Effector memory CD4-positive, alpha-beta T cell (primary cell): ENCODE measurements around the gene NUCKS1.
A peak's percentile ranks its signal among the peaks of the same experiment; 100 is the strongest.

ENCODE experiments used
- DNase-seq, 3 donors: peaks; one replicate each; pipeline ENCODE4 v3.0.0-alpha.2; 2020
- H3K27ac ChIP-seq: 2 replicates; pipeline ENCODE4 v1.7.0; 2013; ENCODE audit warnings: mild to moderate bottlenecking, low read length, moderate library complexity; ENCODE audit not compliant: insufficient read depth, poor library complexity, severe bottlenecking
- H3K27me3 ChIP-seq: replicated peaks from 2 replicates; pipeline ENCODE4 v1.7.0; 2013; ENCODE audit warnings: mild to moderate bottlenecking, low read length; ENCODE audit not compliant: insufficient read depth, control insufficient read depth, poor library complexity, severe bottlenecking
- H3K36me3 ChIP-seq: 2 replicates; pipeline ENCODE4 v1.7.0; 2013; ENCODE audit warnings: mild to moderate bottlenecking, low read length, moderate library complexity; ENCODE audit not compliant: control insufficient read depth, insufficient read depth
- H3K4me1 ChIP-seq: 2 replicates; pipeline ENCODE4 v1.7.0; 2013; ENCODE audit warnings: low read length, mild to moderate bottlenecking; ENCODE audit not compliant: control insufficient read depth, insufficient read depth, poor library complexity, severe bottlenecking
- H3K4me3 ChIP-seq: 2 replicates; pipeline ENCODE4 v1.7.0; 2013; ENCODE audit warnings: low read length, low read depth, mild to moderate bottlenecking; ENCODE audit not compliant: insufficient read depth, poor library complexity, severe bottlenecking
- H3K9me3 ChIP-seq: 2 replicates; pipeline ENCODE4 v1.7.0; 2013; ENCODE audit warnings: mild to moderate bottlenecking, low read length, moderate library complexity; ENCODE audit not compliant: control insufficient read depth

Gene NUCKS1

DNA sequence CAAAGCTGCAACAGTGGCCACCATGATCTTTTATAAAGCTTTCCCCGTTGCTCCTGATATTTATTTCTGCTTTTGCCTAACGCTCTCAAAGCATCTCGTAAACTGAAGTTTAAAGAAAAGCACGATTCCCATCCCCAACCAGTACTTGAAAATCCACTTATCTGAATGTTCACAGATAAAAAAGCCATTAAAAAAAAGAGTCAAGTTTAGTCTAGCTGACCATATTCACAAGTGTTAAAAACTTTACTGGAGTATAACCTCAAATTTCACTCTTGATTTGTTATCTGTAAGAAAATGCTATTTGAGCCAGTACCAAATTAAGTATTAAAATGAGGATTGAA, 35.1 kb downstream of the NUCKS1 start:
- Histone ChIP-seq H3K9me3 (no peaks in the 10 kb centered on the region), H3K4me3 (no peak overlapping the region), H3K27me3 (no peaks in the 10 kb centered on the region), H3K4me1 (no peaks in the 10 kb centered on the region), H3K27ac (no peak overlapping the region), H3K36me3 (peaks cover 36% of the 10 kb centered on the region)
- DNase-seq: no peak

DNA sequence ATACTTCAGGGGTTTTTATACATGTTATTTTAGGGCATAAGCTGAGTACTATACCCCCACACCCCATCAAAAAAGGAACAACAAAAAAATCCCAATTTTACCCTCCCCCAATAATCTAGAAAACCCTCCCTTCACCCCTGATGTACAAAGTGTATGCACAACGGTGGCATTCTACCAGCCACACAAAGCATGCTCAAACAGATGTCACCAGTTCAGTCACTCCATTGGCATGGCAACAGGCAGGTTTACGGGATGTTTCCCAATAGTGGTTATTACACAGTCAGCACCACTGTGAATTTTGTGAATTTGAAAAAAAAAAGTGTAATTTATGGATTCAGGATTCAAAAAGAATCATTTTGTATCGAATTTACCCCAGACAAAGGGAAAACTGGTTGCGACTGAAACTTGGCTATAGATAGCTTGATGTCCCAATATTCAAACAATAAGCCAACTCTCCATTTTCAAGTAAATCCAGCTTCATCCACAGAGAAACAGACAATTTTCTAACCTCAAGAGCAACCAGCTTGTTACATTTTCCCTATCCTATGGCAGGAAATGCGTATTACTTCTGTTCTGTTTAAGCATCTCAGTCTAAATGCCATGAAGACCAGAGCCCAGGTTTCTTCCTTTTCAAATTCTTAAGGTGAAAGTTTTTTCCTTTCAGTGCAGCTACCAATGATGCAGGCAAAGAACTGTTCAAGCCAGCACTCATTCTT, 35.6 kb downstream of the NUCKS1 start:
- H3K36me3 ChIP-seq: peaks cover 31% of the 10 kb centered on the region
- H3K9me3 ChIP-seq: no peaks in the 10 kb centered on the region
- no peaks in the 10 kb centered on the region for H3K27me3 ChIP-seq
- no peak overlapping the region for H3K4me3 ChIP-seq
- no peak overlapping the region for H3K27ac ChIP-seq
- DNase-seq: no peak
- no peaks in the 10 kb centered on the region for H3K4me1 ChIP-seq

DNA sequence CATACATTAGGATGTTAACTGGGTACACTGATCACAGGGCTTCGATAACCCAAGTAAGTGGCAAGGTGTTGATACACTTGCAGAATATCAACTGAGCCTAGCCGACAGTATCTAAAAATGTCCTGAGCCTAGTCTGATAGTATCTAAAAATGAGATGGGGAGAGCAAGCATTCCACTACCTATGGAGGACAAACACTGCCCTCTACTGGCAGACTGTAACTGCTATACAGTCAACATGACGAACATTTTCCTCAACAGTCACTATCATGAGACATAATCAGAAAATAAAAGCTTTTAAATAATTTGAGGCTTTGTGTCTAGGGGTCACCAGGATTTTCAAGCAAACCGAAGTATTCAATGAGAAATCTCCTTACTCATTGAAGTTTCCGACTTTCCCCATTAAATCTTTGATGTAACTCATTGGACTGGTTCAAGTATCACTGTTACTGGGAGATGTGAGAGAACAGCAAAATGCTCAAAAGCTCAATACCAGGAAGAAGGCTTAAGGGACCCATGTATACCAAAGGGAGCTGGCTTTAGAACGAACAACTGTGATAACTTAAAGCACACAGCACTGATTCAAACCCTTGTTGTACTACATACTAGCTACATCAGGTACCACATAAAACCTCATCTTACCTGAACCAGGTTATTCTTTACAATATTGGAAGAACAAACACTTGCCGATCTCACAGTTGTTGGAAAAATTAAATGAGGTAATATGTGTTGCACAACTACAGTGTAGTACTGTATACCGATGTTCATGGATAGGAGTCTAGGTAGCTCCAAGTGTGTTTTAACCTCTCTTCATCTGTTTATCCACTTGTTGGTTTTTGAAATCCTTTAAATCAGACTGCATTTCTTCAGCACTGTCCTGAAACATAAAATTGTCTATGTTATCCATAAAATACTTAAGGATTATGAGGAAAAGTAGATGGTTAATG, 38.6 kb downstream of the NUCKS1 start:
- Histone ChIP-seq H3K36me3 (peaks cover 4% of the 10 kb centered on the region), H3K27me3 (no peaks in the 10 kb centered on the region), H3K4me1 (no peaks in the 10 kb centered on the region), H3K27ac (no peak overlapping the region), H3K4me3 (no peak overlapping the region), H3K9me3 (no peaks in the 10 kb centered on the region)
- peak in 2 of 3 donors; percentile 16 to 40 for DNase-seq

DNA sequence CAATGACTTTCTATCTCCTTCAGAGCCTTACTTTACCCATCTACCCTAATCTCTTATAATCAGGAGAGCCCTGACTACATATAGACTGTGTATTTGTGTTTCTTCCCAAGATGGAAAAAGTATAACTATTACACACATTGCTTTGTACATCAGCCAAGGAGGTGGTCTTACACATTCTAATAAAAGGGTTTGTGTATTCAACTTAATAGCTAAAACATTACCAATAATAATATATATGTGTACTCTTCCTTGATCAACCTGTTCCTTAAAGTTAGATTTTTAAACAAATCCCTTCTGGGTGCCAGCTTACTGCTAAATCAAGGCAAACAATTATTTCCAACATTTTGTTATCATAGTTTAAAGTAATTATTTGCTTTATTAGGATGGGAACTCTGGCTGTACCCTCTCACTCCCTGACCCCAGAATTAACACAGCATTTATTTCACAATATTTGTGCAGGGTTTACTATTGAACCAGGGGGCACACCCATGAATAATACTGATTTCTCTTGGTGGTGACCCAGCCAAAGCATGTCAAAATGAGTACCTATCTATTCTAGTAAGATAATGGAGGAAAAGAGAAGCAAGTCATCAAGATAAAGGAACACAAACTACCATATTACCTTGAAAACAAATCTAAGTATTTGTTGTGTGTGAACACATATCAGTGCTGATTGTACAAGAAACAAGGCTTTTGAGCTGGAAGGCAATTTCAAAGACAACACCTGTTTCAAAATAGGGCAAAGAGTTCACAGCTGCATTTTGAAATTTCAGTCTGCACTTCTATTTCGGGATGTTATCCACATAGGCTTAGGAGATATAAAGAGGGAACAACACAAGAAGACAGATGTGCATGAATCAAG, 39.5 kb downstream of the NUCKS1 start:
- Histone ChIP-seq H3K27me3 (no peaks in the 10 kb centered on the region), H3K27ac (no peak overlapping the region), H3K4me3 (no peak overlapping the region), H3K36me3 (no peaks in the 10 kb centered on the region), H3K9me3 (no peaks in the 10 kb centered on the region), H3K4me1 (no peaks in the 10 kb centered on the region)
- no peak for DNase-seq

DNA sequence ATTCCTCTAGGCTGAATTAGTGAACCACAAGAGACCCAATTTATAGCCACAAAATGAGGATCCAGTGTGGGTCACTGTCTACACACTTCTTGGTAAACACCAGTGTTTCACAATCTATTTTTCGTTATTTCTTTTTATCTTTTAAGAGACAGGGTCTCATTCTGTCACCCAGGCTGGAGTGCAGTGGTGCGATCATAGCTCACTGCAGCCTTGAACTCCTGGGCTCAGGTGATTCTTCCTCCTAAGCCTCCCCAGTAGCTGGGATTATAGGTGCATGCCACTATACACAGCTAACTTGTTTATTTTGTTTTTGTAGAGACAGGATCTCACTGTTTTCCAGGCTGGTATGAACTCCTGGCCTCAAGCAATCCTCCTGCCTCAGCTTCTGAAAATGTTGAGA, 40.3 kb downstream of the NUCKS1 start:
- H3K9me3 ChIP-seq: no peaks in the 10 kb centered on the region
- no peaks in the 10 kb centered on the region for H3K27me3 ChIP-seq
- no peaks in the 10 kb centered on the region for H3K36me3 ChIP-seq
- no peak overlapping the region for H3K27ac ChIP-seq
- DNase-seq: no peak
- no peak overlapping the region for H3K4me3 ChIP-seq
- no peaks in the 10 kb centered on the region for H3K4me1 ChIP-seq

DNA sequence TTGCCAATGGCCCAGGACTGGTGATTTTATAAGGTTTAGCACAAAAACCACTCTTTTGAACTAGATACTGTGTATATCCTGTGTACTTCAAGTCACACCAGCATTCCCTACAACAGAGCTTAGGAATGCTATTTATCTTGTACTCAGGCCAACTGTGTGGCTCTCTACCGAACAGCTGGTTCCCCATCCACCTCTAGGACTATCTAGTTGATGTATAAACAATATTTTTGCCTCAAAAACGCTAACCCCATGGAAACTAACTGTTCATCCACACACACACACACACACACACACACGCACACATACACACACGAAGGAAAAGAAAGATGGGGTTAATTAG, 41.0 kb downstream of the NUCKS1 start:
- no peak overlapping the region for H3K27ac ChIP-seq
- DNase-seq: no peak

DNA sequence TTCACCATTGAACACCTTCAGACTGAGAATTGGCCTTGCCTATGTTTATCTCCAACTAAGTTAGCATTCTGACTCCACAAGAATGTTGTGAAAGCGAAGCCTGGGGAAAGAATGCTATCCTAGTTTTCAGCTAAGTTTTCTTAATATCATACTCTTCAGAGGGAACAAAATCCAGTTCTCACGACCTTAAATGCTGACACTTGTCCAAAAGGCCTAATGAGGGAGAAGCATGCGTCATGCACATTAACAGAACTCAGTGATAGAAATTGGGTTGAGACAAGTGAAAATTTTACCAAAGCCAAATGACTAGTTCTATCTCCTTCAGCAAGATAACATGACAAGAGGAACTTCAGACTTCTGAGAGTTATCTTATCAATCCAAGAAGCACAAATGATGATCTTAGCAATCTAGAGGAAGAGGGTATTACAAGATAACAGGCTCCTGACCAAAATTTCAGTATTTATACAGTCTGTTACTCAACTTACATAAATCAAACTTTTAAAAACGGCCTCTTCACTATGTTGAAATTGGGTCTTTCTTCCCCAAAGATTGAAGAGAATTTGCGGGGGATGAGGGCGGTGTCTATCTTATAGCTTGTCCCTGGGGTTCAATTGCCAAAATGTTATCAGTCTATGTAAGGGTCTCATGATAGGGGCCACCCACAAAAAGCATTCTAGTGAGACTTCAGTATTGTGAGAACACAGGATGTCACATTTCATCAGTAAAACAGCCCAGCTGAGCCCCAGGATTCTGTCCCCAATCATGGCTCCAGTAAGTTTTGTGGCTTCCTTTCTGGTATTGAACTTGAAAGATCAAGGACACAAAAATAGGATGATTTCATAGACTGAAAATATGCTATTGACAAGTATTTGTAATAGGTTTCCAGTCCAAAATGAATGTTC, 43.1 kb downstream of the NUCKS1 start:
- no peak overlapping the region for H3K27ac ChIP-seq
- DNase-seq: no peak
- no peaks in the 10 kb centered on the region for H3K9me3 ChIP-seq
- H3K27me3 ChIP-seq: no peaks in the 10 kb centered on the region
- no peak overlapping the region for H3K4me3 ChIP-seq
- no peaks in the 10 kb centered on the region for H3K4me1 ChIP-seq
- H3K36me3 ChIP-seq: no peaks in the 10 kb centered on the region

More for the DNA sequence above, 41.0 kb downstream of the NUCKS1 start:
- Histone ChIP-seq H3K4me3 (no peak overlapping the region), H3K4me1 (no peaks in the 10 kb centered on the region), H3K27me3 (no peaks in the 10 kb centered on the region), H3K9me3 (no peaks in the 10 kb centered on the region), H3K36me3 (no peaks in the 10 kb centered on the region)

DNA sequence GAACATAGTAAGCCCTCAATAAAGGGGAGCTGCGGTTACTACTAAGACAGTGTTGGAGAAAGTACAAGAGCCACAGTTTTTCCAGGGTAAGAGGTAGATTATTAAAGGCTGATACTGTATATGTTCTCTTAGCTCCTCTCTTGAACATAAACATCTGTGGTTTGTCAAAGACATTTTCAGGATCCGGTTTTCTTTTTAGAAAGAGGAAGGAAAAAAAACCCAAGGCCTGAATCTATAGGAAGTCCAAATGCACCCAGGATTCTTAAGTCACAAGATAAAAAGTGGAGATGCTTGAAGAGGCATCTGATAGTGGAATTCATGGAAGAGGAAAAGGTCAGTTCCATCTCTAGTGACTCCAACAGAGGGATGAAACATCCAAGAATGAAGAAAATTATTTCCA, 45.1 kb downstream of the NUCKS1 start:
- Histone ChIP-seq H3K27me3 (no peaks in the 10 kb centered on the region), H3K4me1 (no peaks in the 10 kb centered on the region), H3K4me3 (no peak overlapping the region), H3K27ac (no peak overlapping the region), H3K36me3 (no peaks in the 10 kb centered on the region), H3K9me3 (no peaks in the 10 kb centered on the region)
- no peak for DNase-seq

DNA sequence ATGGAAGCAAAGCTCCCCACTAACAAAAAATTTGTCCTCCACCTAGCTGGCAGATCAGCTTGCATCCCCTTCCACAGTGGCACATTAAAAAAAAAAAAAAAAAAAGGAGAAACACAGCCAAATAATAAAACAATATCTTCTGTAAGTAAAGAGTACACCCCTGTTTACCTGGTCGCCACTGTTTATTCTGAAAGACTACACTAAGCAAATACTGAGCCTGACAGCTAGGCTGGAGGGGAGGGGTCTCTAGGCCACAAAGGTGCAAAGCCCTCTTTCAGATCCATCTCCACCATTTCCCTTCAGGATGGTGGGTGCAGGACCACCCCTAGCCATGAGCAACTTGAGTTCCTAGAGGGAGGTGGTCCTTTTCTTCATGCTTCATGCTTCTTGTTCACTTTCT, 46.9 kb downstream of the NUCKS1 start:
- no peaks in the 10 kb centered on the region for H3K36me3 ChIP-seq
- DNase-seq: no peak
- no peaks in the 10 kb centered on the region for H3K4me1 ChIP-seq
- H3K4me3 ChIP-seq: no peak overlapping the region
- no peak overlapping the region for H3K27ac ChIP-seq
- no peaks in the 10 kb centered on the region for H3K9me3 ChIP-seq
- no peaks in the 10 kb centered on the region for H3K27me3 ChIP-seq
